ENCODE results near the gene LTBP3. TPM values are rescaled to one million over a fixed set of nuclear protein-coding genes. Genes with fewer than 3 reads are reported as not detected.

LTBP3 gene
- total and polyA plus RNA-seq, 4 donors: 8.8 to 46.2 (median 17.0) TPM

DNA sequence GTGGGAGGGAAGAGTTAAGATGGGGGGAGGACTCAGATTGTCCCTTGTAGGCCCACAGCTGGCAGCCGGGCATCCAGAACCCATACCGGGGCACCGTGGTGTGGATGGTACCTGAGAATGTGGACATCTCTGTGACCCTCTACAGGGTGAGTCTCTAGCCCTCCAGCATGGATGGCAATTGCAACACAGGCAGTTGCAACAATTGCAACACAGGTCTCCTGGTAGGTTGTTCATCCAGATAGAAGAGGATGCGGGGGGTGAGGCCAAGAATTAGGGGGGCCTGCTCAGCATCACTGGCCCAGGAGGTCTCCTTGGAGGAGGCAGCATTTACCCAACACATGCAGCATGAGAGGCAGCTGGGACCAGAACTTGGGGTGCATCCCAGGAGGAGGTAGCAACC is 21.1 kb upstream of the LTBP3 start:
- Histone ChIP-seq H3K9ac (ENCODE audit: low read depth in 1 of 2, low read length in 2 of 2) (no peak overlapping the region), H3K36me3 (ENCODE audit: control insufficient read depth in 4 of 4, insufficient read depth in 3 of 4, low read depth in 1 of 4, low read length in 3 of 4) (peaks cover 0 to 7% (median 1%) of the 10 kb centered on the region in 4 donors), H3K9me3 (ENCODE audit: control insufficient read depth in 4 of 4, low read length in 3 of 4) (no peaks in the 10 kb centered on the region), H3K27ac (ENCODE audit: low read depth in 1 of 2, low read length in 2 of 2) (no peak overlapping the region), H3K4me3 (ENCODE audit: low read depth in 1 of 3, low read length in 3 of 3) (no peak overlapping the region), H3K4me1 (ENCODE audit: control insufficient read depth in 4 of 4, insufficient read depth in 4 of 4, low read length in 3 of 4) (peaks cover 9 to 30% (median 20%) of the 10 kb centered on the region in 4 donors), H3K27me3 (ENCODE audit: control insufficient read depth in 4 of 4, insufficient read depth in 4 of 4, low read length in 3 of 4) (no peaks in the 10 kb centered on the region)
- 88% methylated on average over 4 of the region's 4 CpGs for WGBS
- DNase-seq (ENCODE audit: low spot score): no peak
- TF ChIP-seq NR2F2 (IDR thresholded peaks at IDR 0.05) (no peak), JUND (IDR thresholded peaks at IDR 0.05) (no peak), FOXA2 (IDR thresholded peaks at IDR 0.05) (no peak), YY1 (IDR thresholded peaks at IDR 0.05) (no peak), TAF1 (conservative IDR thresholded peaks at IDR 0.05) (no peak), HNF4A (conservative IDR thresholded peaks at IDR 0.05) (no peak), HNF4G (IDR thresholded peaks at IDR 0.05) (no peak), FOXA1 (IDR thresholded peaks at IDR 0.05) (no peak), RAD21 (IDR thresholded peaks at IDR 0.05) (no peak), RXRA (IDR thresholded peaks at IDR 0.05) (no peak), EGR1 (IDR thresholded peaks at IDR 0.05; ENCODE audit: low read depth in 2 of 2) (no peak), GABPA (IDR thresholded peaks at IDR 0.05 in 1 of 2, conservative IDR thresholded peaks at IDR 0.05 in 1 of 2) (no peak), SP1 (IDR thresholded peaks at IDR 0.05) (no peak)
- TF ChIP-seq, protein P1, sequence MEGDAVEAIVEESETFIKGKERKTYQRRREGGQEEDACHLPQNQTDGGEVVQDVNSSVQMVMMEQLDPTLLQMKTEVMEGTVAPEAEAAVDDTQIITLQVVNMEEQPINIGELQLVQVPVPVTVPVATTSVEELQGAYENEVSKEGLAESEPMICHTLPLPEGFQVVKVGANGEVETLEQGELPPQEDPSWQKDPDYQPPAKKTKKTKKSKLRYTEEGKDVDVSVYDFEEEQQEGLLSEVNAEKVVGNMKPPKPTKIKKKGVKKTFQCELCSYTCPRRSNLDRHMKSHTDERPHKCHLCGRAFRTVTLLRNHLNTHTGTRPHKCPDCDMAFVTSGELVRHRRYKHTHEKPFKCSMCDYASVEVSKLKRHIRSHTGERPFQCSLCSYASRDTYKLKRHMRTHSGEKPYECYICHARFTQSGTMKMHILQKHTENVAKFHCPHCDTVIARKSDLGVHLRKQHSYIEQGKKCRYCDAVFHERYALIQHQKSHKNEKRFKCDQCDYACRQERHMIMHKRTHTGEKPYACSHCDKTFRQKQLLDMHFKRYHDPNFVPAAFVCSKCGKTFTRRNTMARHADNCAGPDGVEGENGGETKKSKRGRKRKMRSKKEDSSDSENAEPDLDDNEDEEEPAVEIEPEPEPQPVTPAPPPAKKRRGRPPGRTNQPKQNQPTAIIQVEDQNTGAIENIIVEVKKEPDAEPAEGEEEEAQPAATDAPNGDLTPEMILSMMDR (IDR thresholded peaks at IDR 0.05; ENCODE audit: low read depth, low read length, missing input control): no peak
- TF ChIP-seq, protein P2, sequence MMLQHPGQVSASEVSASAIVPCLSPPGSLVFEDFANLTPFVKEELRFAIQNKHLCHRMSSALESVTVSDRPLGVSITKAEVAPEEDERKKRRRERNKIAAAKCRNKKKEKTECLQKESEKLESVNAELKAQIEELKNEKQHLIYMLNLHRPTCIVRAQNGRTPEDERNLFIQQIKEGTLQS (IDR thresholded peaks at IDR 0.05): no peak
- TF ChIP-seq, protein P3, sequence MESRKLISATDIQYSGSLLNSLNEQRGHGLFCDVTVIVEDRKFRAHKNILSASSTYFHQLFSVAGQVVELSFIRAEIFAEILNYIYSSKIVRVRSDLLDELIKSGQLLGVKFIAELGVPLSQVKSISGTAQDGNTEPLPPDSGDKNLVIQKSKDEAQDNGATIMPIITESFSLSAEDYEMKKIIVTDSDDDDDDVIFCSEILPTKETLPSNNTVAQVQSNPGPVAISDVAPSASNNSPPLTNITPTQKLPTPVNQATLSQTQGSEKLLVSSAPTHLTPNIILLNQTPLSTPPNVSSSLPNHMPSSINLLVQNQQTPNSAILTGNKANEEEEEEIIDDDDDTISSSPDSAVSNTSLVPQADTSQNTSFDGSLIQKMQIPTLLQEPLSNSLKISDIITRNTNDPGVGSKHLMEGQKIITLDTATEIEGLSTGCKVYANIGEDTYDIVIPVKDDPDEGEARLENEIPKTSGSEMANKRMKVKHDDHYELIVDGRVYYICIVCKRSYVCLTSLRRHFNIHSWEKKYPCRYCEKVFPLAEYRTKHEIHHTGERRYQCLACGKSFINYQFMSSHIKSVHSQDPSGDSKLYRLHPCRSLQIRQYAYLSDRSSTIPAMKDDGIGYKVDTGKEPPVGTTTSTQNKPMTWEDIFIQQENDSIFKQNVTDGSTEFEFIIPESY (IDR thresholded peaks at IDR 0.05): no peak
- TF ChIP-seq, protein P4, sequence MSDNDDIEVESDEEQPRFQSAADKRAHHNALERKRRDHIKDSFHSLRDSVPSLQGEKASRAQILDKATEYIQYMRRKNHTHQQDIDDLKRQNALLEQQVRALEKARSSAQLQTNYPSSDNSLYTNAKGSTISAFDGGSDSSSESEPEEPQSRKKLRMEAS (IDR thresholded peaks at IDR 0.05): no peak
- TF ChIP-seq, protein P5, sequence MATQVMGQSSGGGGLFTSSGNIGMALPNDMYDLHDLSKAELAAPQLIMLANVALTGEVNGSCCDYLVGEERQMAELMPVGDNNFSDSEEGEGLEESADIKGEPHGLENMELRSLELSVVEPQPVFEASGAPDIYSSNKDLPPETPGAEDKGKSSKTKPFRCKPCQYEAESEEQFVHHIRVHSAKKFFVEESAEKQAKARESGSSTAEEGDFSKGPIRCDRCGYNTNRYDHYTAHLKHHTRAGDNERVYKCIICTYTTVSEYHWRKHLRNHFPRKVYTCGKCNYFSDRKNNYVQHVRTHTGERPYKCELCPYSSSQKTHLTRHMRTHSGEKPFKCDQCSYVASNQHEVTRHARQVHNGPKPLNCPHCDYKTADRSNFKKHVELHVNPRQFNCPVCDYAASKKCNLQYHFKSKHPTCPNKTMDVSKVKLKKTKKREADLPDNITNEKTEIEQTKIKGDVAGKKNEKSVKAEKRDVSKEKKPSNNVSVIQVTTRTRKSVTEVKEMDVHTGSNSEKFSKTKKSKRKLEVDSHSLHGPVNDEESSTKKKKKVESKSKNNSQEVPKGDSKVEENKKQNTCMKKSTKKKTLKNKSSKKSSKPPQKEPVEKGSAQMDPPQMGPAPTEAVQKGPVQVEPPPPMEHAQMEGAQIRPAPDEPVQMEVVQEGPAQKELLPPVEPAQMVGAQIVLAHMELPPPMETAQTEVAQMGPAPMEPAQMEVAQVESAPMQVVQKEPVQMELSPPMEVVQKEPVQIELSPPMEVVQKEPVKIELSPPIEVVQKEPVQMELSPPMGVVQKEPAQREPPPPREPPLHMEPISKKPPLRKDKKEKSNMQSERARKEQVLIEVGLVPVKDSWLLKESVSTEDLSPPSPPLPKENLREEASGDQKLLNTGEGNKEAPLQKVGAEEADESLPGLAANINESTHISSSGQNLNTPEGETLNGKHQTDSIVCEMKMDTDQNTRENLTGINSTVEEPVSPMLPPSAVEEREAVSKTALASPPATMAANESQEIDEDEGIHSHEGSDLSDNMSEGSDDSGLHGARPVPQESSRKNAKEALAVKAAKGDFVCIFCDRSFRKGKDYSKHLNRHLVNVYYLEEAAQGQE (IDR thresholded peaks at IDR 0.05): no peak

Data from liver (tissue), 9 donors.